Heart right ventricle (tissue), 16 donors: ENCODE measurements around the gene IL20. TPM values are rescaled to one million over a fixed set of nuclear protein-coding genes. Genes with fewer than 3 reads are reported as not detected.

Experiments
- ATAC-seq, 8 donors: fragments of 200-7000 bp; cut with Tn5 transposase; one replicate each; pipeline ENCODE4 v1.9.1; 2020; ENCODE audit warnings: mild to moderate bottlenecking in 8 of 8, moderate library complexity in 8 of 8, moderate number of reproducible peaks in 1 of 8
- DNase-seq, 2 donors: peaks; one replicate each; pipeline ENCODE4 v3.0.0-alpha.2; 2020
- H3K27ac ChIP-seq, 10 donors: fragments of 200-600 bp; sonication (generic) in 2 of 10; one replicate each; pipeline versions ENCODE4 v1.5.0 to v1.8.0; 2020 to 2022; ENCODE audit warnings: mild to moderate bottlenecking in 3 of 10
- H3K27me3 ChIP-seq, 7 donors: fragments of 200-600 bp; one replicate each; pipeline ENCODE4 v1.8.0; 2021 to 2022; ENCODE audit warnings: mild to moderate bottlenecking in 2 of 7
- H3K36me3 ChIP-seq, 9 donors: fragments of 200-600 bp; sonication (generic) in 1 of 9; one replicate each; pipeline versions ENCODE4 v1.5.0 to v1.8.0; 2020 to 2022; ENCODE audit warnings: mild to moderate bottlenecking in 2 of 9
- H3K4me1 ChIP-seq, 9 donors: fragments of 200-600 bp; sonication (generic) in 1 of 9; one replicate each; pipeline versions ENCODE4 v1.5.0 to v1.8.0; 2020 to 2022; ENCODE audit warnings: mild to moderate bottlenecking in 4 of 9
- H3K4me3 ChIP-seq, 10 donors: fragments of 200-600 bp; sonication (generic) in 2 of 10; one replicate each; pipeline versions ENCODE4 v1.5.0 to v1.8.0; 2020 to 2022; ENCODE audit warnings: mild to moderate bottlenecking in 7 of 10, moderate library complexity in 2 of 10
- H3K9me3 ChIP-seq, 11 donors: fragments of 200-600 bp in 10 of 11; sonication (generic) in 2 of 11; one replicate each; pipeline versions ENCODE4 v1.5.0 to v1.8.0; 2013 to 2022; ENCODE audit warnings: mild to moderate bottlenecking in 2 of 11, control low read depth in 1 of 11, moderate library complexity in 1 of 11
- WGBS, 2 donors: extraction: QIAGEN DNeasy Blood & Tissue Kit; methylation state at CpG; one replicate each; pipeline ENCODE4 v1.1.7; 2013; ENCODE audit warnings: inconsistent platforms in 1 of 2; 5-methylcytosine and 5-hydroxymethylcytosine counted together
- intact Hi-C, 10 donors: fragments of 100-400 bp; cut with DNase I; formaldehyde crosslinking; loops; one replicate each; pipeline versions ENCODE4 v1.11.1 to v1.14.2; 2022
- polyA plus RNA-seq, 2 donors: library from polyadenylated mRNA; stranded (reverse); fragments of 200-250 nt; gene quantifications; one replicate each; pipeline ENCODE4 v1.2.3, GENCODE V29; 2013
- total RNA-seq, 10 donors: library from RNA; stranded (reverse); fragmentation: NEBNext Ultra II Directional in 3 of 10; extraction: Animal tissue kit (Norgen Biotek cat#: 25700) in 3 of 10; gene quantifications; one replicate each; pipeline versions ENCODE4 v1.2.1 to v1.2.4, GENCODE V29; 2021 to 2023
- TF ChIP-seq, protein P1 (sequence below), 9 donors: fragments of 200-600 bp; sonication (generic) in 2 of 9; IDR thresholded peaks; one replicate each; pipeline versions ENCODE4 v1.5.0 to v1.8.0; 2021 to 2022; ENCODE audit warnings: antibody characterized with exemption in 9 of 9, mild to moderate bottlenecking in 5 of 9, moderate library complexity in 1 of 9
- donor health status: Arrhythmogenic right ventricular cardiomyopathy.
- donor health status: ischemic (EF 13 %, LVEDD 7.1; RV severe dilation, severe dysfunction).
- donor health status: healthy with polysubstance abuse.
- donor health status: DM: no; HTN: yes; CAD: no.
- donor health status: DM: no; HTN: no; CAD: no.
- donor health status: ischemic (EF 25% LVEDD 6.9; RV normal size, moderate dysfunction).
- donor health status: ischemic (EF 25% LVEDD 5.7; RV mildly dilated, moderate dysfunction).
- donor health status: healthy.
- donor health status: DM: yes; HTN: yes; CAD: no.
- donor health status: Ischemic cardiomyopathy.
- donor health status: ischemic (EF 35%, LVEDD 5.7; RV mildly dilated, moderate dysfunction).
- donor health status: nonischemic (EF 11% LVEDD 7.7; RV severe dilation, severe dysfunction).
- donor health status: DM: yes; HTN: yes; CAD: no.
- donor health status: PGD.
- donor health status: ischemic (EF 29% LVEDD 5.4; RV normal size, mild dysfunction).
- donor health status: nonischemic (EF 23%, LVEDD 6.1; RV moderate dilation, normal function).

The IL20 gene
- total and polyA plus RNA-seq, 12 donors: not detected

DNA sequence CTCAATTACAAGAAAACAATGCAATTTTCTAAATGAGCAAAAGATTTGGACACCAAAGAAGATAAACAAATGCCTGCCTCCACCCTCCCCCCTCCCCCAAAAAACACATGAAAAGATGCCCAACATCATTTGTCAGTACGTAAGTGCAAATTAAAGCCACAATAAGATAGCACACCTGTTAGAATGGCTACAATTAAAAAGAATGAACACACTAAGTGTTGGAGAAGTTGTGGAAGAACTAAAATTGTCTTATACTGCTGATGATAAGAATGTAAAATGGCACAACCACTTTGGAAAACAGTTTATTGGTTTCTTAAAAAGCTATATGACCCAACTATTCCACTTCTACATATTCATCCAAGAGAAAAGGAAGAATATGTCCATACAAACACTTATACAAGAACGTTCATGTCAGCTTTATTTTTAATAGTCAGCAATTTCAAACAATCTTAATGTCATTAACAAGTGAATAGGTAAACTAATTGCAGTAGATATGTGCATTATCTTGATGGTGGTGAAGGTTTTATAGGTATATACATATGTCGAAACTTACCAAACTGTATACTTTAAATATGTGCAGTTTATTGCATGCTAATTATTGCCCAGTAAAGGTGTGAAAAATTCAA lies 10.4 kb downstream of the IL20 start:
- TF ChIP-seq, protein P1, sequence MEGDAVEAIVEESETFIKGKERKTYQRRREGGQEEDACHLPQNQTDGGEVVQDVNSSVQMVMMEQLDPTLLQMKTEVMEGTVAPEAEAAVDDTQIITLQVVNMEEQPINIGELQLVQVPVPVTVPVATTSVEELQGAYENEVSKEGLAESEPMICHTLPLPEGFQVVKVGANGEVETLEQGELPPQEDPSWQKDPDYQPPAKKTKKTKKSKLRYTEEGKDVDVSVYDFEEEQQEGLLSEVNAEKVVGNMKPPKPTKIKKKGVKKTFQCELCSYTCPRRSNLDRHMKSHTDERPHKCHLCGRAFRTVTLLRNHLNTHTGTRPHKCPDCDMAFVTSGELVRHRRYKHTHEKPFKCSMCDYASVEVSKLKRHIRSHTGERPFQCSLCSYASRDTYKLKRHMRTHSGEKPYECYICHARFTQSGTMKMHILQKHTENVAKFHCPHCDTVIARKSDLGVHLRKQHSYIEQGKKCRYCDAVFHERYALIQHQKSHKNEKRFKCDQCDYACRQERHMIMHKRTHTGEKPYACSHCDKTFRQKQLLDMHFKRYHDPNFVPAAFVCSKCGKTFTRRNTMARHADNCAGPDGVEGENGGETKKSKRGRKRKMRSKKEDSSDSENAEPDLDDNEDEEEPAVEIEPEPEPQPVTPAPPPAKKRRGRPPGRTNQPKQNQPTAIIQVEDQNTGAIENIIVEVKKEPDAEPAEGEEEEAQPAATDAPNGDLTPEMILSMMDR (IDR thresholded peaks at IDR 0.05): no peak
- no peaks in the 10 kb centered on the region for H3K36me3 ChIP-seq
- no peak overlapping the region for H3K4me3 ChIP-seq
- peaks cover 0 to 5% (median 0%) of the 10 kb centered on the region in 9 donors for H3K4me1 ChIP-seq
- H3K9me3 ChIP-seq: peaks cover 0 to 42% (median 20%) of the 10 kb centered on the region in 11 donors
- no peak for DNase-seq
- intact Hi-C loops: no loop called here
- H3K27me3 ChIP-seq: no peaks in the 10 kb centered on the region
- WGBS, 2 donors: 74 to 84% methylated on average over 3 of the region's 3 CpGs
- no peak for ATAC-seq
- H3K27ac ChIP-seq: no peak overlapping the region

DNA sequence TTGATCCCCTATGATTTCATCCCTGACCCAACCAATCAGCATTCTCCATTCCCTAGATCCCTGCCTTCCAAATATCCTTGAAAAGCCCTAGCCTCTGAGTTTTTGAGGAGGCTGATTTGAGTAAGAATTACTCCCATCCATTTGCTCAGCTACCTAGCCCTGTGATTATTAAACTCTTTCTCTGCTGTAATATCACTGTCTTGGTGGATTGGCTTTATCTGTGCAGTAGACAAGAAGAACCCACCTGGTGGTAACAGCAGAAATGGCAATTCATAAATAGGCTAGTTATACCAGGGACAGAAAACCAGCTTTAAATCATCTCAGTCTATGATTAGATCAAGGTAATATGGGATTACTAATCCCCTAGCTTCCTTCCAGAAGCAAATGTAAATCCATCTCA lies 13.0 kb downstream of the IL20 start:
- intact Hi-C loops: no loop called here
- ATAC-seq: no peak
- Histone ChIP-seq H3K27ac (no peak overlapping the region), H3K4me1 (no peaks in the 10 kb centered on the region), H3K9me3 (peaks cover 0 to 35% (median 15%) of the 10 kb centered on the region in 11 donors), H3K4me3 (no peak overlapping the region), H3K27me3 (no peaks in the 10 kb centered on the region), H3K36me3 (no peaks in the 10 kb centered on the region)
- no peak for DNase-seq
- TF ChIP-seq, protein P1 (IDR thresholded peaks at IDR 0.05): no peak

GRCh38 chr1:206880314-206880713 lies 14.9 kb downstream of the IL20 start:
- WGBS, 2 donors: 78 to 79% methylated on average over 3 of the region's 3 CpGs
- H3K27me3 ChIP-seq: no peaks in the 10 kb centered on the region
- H3K4me3 ChIP-seq: no peak overlapping the region
- DNase-seq: no peak
- peaks cover 0 to 6% (median 0%) of the 10 kb centered on the region in 9 donors for H3K4me1 ChIP-seq
- intact Hi-C loops: no loop called here
- TF ChIP-seq, protein P1 (IDR thresholded peaks at IDR 0.05): no peak
- H3K27ac ChIP-seq: no peak overlapping the region
- peaks cover 0 to 35% (median 15%) of the 10 kb centered on the region in 11 donors for H3K9me3 ChIP-seq
- ATAC-seq: no peak
- no peaks in the 10 kb centered on the region for H3K36me3 ChIP-seq

- intact Hi-C loops: no loop called here
- WGBS, 2 donors: 73 to 78% methylated on average over 3 of the region's 3 CpGs
- Histone ChIP-seq H3K27me3 (peaks cover 0 to 9% (median 0%) of the 10 kb centered on the region in 7 donors), H3K4me3 (no peak overlapping the region), H3K27ac (no peak overlapping the region), H3K4me1 (peaks cover 0 to 6% (median 0%) of the 10 kb centered on the region in 9 donors), H3K36me3 (no peaks in the 10 kb centered on the region), H3K9me3 (peaks cover 0 to 20% (median 11%) of the 10 kb centered on the region in 11 donors)
- DNase-seq: no peak
- TF ChIP-seq, protein P1 (IDR thresholded peaks at IDR 0.05): peak in 1 of 9 donors; percentile 17
- no peak for ATAC-seq
Observed at GRCh38 chr1:206882555-206882954, 17.1 kb downstream of the IL20 start.
